Measurements from ENCODE around the gene RUNX2. TPM values are rescaled to one million over a fixed set of nuclear protein-coding genes. Genes with fewer than 3 reads are reported as not detected.

Gene RUNX2
- polyA plus RNA-seq, 1 donor from 2014 or later: not detected

DNA sequence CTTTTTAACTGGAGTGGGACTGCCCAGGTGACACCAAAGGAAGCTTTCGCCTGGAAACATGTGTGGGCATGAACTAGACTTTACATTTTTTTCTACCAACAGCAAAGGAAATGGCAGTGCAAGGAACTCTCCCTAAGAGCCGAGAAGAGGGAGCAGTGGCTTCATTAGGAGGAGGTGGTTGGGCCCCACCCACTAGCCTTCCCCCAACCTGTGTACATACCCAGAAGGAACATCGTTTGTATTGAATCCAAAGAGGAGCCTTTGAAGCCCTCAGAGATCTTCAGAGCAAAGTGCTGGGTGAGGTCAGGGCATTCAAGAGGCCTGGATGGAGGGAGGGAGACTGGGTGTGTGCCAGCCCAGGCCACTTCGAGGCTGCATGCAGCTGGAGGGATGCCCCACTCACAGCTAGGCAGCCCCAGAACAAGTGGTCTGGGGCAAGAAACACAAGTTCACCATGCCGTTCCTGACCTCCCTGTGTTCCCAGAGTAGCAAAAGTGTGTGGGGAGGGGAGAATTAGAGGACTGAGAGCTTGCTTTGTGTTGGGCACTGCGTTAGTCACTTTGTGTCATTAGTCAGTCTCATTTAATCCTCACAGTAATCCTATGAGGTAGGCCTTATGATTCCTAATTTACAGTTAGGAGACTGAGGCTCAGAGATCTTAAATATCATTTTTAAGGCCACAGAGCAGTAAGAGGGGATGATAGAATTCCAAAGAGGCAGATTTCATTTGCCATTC, 241.2 kb downstream of the RUNX2 start:
- Histone ChIP-seq H3K9ac (ENCODE audit: low read length) (no peak overlapping the region), H3K9me2 (ENCODE audit: insufficient read depth, low read length) (no peaks in the 10 kb centered on the region), H3K79me2 (replicated peaks; ENCODE audit: insufficient read depth, low read length) (no peaks in the 10 kb centered on the region), H2AFZ (ENCODE audit: low read depth, low read length) (no peak overlapping the region), H3K27me3 (ENCODE audit: insufficient read depth, low read depth, low read length) (no peaks in the 10 kb centered on the region), H4K20me1 (ENCODE audit: insufficient read depth) (no peaks in the 10 kb centered on the region), H3K4me2 (ENCODE audit: low read length) (no peak overlapping the region), H3K36me3 (ENCODE audit: insufficient read depth, low read length) (no peaks in the 10 kb centered on the region), H3K27ac (ENCODE audit: low read length) (no peak overlapping the region), H3K9me3 (ENCODE audit: low read length) (no peaks in the 10 kb centered on the region), H3F3A (ENCODE audit: insufficient read depth, low read length, poor library complexity, severe bottlenecking) (no peaks in the 10 kb centered on the region), H3K4me3 (ENCODE audit: low read length) (no peak overlapping the region)
- TF ChIP-seq EP300 (conservative IDR thresholded peaks at IDR 0.05; ENCODE audit: poor library complexity, severe bottlenecking) (no peak), POLR2AphosphoS5 (IDR thresholded peaks at IDR 0.05) (no peak), SMC3 (conservative IDR thresholded peaks at IDR 0.05; ENCODE audit: poor library complexity) (no peak), TAF1 (IDR thresholded peaks at IDR 0.05; ENCODE audit: low read depth) (no peak), RAD21 (conservative IDR thresholded peaks at IDR 0.05) (no peak), EZH2 (IDR thresholded peaks at IDR 0.05; ENCODE audit: borderline replicate concordance, insufficient read depth, low read length, poor library complexity, severe bottlenecking) (no peak), MXI1 (conservative IDR thresholded peaks at IDR 0.05; ENCODE audit: poor library complexity, severe bottlenecking) (no peak)
- TF ChIP-seq, protein P1, sequence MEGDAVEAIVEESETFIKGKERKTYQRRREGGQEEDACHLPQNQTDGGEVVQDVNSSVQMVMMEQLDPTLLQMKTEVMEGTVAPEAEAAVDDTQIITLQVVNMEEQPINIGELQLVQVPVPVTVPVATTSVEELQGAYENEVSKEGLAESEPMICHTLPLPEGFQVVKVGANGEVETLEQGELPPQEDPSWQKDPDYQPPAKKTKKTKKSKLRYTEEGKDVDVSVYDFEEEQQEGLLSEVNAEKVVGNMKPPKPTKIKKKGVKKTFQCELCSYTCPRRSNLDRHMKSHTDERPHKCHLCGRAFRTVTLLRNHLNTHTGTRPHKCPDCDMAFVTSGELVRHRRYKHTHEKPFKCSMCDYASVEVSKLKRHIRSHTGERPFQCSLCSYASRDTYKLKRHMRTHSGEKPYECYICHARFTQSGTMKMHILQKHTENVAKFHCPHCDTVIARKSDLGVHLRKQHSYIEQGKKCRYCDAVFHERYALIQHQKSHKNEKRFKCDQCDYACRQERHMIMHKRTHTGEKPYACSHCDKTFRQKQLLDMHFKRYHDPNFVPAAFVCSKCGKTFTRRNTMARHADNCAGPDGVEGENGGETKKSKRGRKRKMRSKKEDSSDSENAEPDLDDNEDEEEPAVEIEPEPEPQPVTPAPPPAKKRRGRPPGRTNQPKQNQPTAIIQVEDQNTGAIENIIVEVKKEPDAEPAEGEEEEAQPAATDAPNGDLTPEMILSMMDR (IDR thresholded peaks at IDR 0.05; ENCODE audit: poor library complexity, severe bottlenecking): no peak
- TF ChIP-seq, protein P2, sequence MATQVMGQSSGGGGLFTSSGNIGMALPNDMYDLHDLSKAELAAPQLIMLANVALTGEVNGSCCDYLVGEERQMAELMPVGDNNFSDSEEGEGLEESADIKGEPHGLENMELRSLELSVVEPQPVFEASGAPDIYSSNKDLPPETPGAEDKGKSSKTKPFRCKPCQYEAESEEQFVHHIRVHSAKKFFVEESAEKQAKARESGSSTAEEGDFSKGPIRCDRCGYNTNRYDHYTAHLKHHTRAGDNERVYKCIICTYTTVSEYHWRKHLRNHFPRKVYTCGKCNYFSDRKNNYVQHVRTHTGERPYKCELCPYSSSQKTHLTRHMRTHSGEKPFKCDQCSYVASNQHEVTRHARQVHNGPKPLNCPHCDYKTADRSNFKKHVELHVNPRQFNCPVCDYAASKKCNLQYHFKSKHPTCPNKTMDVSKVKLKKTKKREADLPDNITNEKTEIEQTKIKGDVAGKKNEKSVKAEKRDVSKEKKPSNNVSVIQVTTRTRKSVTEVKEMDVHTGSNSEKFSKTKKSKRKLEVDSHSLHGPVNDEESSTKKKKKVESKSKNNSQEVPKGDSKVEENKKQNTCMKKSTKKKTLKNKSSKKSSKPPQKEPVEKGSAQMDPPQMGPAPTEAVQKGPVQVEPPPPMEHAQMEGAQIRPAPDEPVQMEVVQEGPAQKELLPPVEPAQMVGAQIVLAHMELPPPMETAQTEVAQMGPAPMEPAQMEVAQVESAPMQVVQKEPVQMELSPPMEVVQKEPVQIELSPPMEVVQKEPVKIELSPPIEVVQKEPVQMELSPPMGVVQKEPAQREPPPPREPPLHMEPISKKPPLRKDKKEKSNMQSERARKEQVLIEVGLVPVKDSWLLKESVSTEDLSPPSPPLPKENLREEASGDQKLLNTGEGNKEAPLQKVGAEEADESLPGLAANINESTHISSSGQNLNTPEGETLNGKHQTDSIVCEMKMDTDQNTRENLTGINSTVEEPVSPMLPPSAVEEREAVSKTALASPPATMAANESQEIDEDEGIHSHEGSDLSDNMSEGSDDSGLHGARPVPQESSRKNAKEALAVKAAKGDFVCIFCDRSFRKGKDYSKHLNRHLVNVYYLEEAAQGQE (IDR thresholded peaks at IDR 0.05; ENCODE audit: borderline replicate concordance): no peak

DNA sequence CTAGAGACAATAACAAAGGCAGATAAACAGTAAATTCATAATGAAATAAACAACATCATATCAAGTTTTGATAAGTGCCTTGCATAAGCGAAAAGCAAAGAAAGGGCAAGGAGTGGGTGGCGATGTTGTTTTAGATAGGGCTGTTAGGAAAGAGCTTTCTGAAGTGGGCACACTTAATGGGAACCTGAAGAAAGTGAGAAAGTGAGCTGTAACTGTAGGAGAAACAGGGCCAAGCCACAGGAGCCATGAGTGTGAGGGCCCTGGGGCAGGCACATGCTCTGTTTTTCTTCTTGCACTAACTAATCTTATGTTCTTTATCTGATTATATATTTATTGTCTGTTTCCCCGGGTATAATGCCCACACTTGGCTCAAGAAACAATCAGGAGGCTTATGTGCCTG, 243.0 kb downstream of the RUNX2 start:
- H3K4me2 ChIP-seq (ENCODE audit: low read length): no peak overlapping the region
- H3K9me3 ChIP-seq (ENCODE audit: low read length): no peaks in the 10 kb centered on the region
- H3K27me3 ChIP-seq (ENCODE audit: insufficient read depth, low read depth, low read length): no peaks in the 10 kb centered on the region
- H3K9ac ChIP-seq (ENCODE audit: low read length): no peak overlapping the region
- TF ChIP-seq RAD21 (conservative IDR thresholded peaks at IDR 0.05): no peak
- no peak for TF ChIP-seq EZH2 (IDR thresholded peaks at IDR 0.05; ENCODE audit: borderline replicate concordance, insufficient read depth, low read length, poor library complexity, severe bottlenecking)
- TF ChIP-seq TAF1 (IDR thresholded peaks at IDR 0.05; ENCODE audit: low read depth): no peak
- TF ChIP-seq, protein P1 (IDR thresholded peaks at IDR 0.05; ENCODE audit: poor library complexity, severe bottlenecking): no peak
- TF ChIP-seq MXI1 (conservative IDR thresholded peaks at IDR 0.05; ENCODE audit: poor library complexity, severe bottlenecking): no peak
- no peak for TF ChIP-seq POLR2AphosphoS5 (IDR thresholded peaks at IDR 0.05)
- TF ChIP-seq, protein P2 (IDR thresholded peaks at IDR 0.05; ENCODE audit: borderline replicate concordance): no peak
- TF ChIP-seq SMC3 (conservative IDR thresholded peaks at IDR 0.05; ENCODE audit: poor library complexity): no peak
- no peak overlapping the region for H2AFZ ChIP-seq (ENCODE audit: low read depth, low read length)
- H4K20me1 ChIP-seq (ENCODE audit: insufficient read depth): no peaks in the 10 kb centered on the region
- no peaks in the 10 kb centered on the region for H3F3A ChIP-seq (ENCODE audit: insufficient read depth, low read length, poor library complexity, severe bottlenecking)
- no peaks in the 10 kb centered on the region for H3K79me2 ChIP-seq (replicated peaks; ENCODE audit: insufficient read depth, low read length)
- no peaks in the 10 kb centered on the region for H3K9me2 ChIP-seq (ENCODE audit: insufficient read depth, low read length)
- no peaks in the 10 kb centered on the region for H3K36me3 ChIP-seq (ENCODE audit: insufficient read depth, low read length)
- no peak overlapping the region for H3K27ac ChIP-seq (ENCODE audit: low read length)
- H3K4me3 ChIP-seq (ENCODE audit: low read length): no peak overlapping the region
